IMR-90 (cell line): Measurements from ENCODE around the gene DDI2. TPM values are rescaled to one million over a fixed set of nuclear protein-coding genes. Genes with fewer than 3 reads are reported as not detected.

Experiments
- ATAC-seq: fragments of 200-7000 bp; cut with Tn5 transposase; 2 replicates; pipeline ENCODE4 v1.9.1; 2020; ENCODE audit warnings: low read depth, mild to moderate bottlenecking, moderate library complexity
- BruUV-seq: library from RNA; stranded (reverse); fragments of 400-500 nt; replicated peaks from 2 replicates; lab custom pipeline; 2021; lab: Mats Ljungman, UMichigan
- CTCF ChIA-PET: fragments of 300-600 bp; formaldehyde crosslinking; extraction: SDS; loops from one replicate; lab custom pipeline; 2021; ENCODE audit warnings: antibody characterized with exemption; lab: Yijun Ruan, JAX
- POLR2A ChIA-PET: fragments of 300-600 bp; sonication (Branson Sonifier 250); formaldehyde crosslinking; loops from one replicate; lab custom pipeline; 2022; ENCODE audit warnings: antibody characterized with exemption; ENCODE audit not compliant: unreplicated experiment; lab: Charles Lee
- DNase-seq: peaks from one replicate; pipeline ENCODE4 v3.0.0; 2013
- H2AFZ ChIP-seq: replicated peaks from 2 replicates; pipeline ENCODE3; 2013; ENCODE audit warnings: low read length, mild to moderate bottlenecking; ENCODE audit not compliant: poor library complexity
- H2AK5ac ChIP-seq: 2 replicates; pipeline ENCODE4 v1.6.1; 2013; ENCODE audit warnings: low read depth, low read length, inconsistent platforms
- H2AK9ac ChIP-seq: replicated peaks from 2 replicates; pipeline ENCODE3; 2013; ENCODE audit warnings: mild to moderate bottlenecking, low read depth, low read length, moderate library complexity; ENCODE audit not compliant: poor library complexity
- H2BK120ac ChIP-seq: 2 replicates; pipeline ENCODE4 v1.6.1; 2013; ENCODE audit warnings: low read depth, low read length, inconsistent platforms
- H2BK15ac ChIP-seq: 3 replicates; pipeline ENCODE4 v1.6.1; 2013; ENCODE audit warnings: low read depth, low read length, inconsistent platforms
- H2BK20ac ChIP-seq: 2 replicates; pipeline ENCODE4 v1.6.1; 2013; ENCODE audit warnings: low read depth, mild to moderate bottlenecking, inconsistent platforms, low read length, moderate library complexity
- H2BK5ac ChIP-seq: 2 replicates; pipeline ENCODE4 v1.6.1; 2013; ENCODE audit warnings: mild to moderate bottlenecking, low read depth, low read length, inconsistent platforms; ENCODE audit not compliant: poor library complexity, severe bottlenecking
- H3K14ac ChIP-seq: replicated peaks from 2 replicates; pipeline ENCODE4 v1.6.1; 2013; ENCODE audit warnings: low read depth, low read length, inconsistent platforms
- H3K18ac ChIP-seq: 2 replicates; pipeline ENCODE4 v1.6.1; 2013; ENCODE audit warnings: low read depth, low read length, control low read depth
- H3K23ac ChIP-seq: 2 replicates; pipeline ENCODE4 v1.6.1; 2013; ENCODE audit warnings: low read depth, low read length, inconsistent platforms
- H3K27ac ChIP-seq: 2 replicates; pipeline ENCODE4 v1.5.1; 2013; ENCODE audit warnings: mild to moderate bottlenecking, control low read depth, low read length; ENCODE audit not compliant: insufficient read depth
- H3K27me3 ChIP-seq: 2 replicates; pipeline ENCODE4 v1.6.1; 2013; ENCODE audit warnings: low read length; ENCODE audit not compliant: control insufficient read depth, insufficient read depth
- H3K36me3 ChIP-seq: 2 replicates; pipeline ENCODE4 v1.6.1; 2013; ENCODE audit warnings: low read length, mixed read lengths; ENCODE audit not compliant: control insufficient read depth, insufficient read depth
- H3K4ac ChIP-seq: 2 replicates; pipeline ENCODE4 v1.6.1; 2013; ENCODE audit warnings: low read depth, low read length, inconsistent platforms
- H3K4me1 ChIP-seq: 2 replicates; pipeline ENCODE4 v1.6.1; 2013; ENCODE audit warnings: low read length, mixed read lengths; ENCODE audit not compliant: control insufficient read depth, insufficient read depth
- H3K4me2 ChIP-seq: 2 replicates; pipeline ENCODE4 v1.6.1; 2013; ENCODE audit warnings: low read depth, mild to moderate bottlenecking, control low read depth, low read length, moderate library complexity
- H3K4me3 ChIP-seq: 2 replicates; pipeline ENCODE4 v1.5.1; 2013; ENCODE audit warnings: low read depth, mild to moderate bottlenecking, control low read depth, low read length, moderate library complexity; ENCODE audit not compliant: insufficient read depth
- H3K56ac ChIP-seq: 2 replicates; pipeline ENCODE4 v1.6.1; 2013; ENCODE audit warnings: low read length, inconsistent platforms; ENCODE audit not compliant: insufficient read depth; ENCODE audit errors: extremely low read depth
- H3K79me1 ChIP-seq, 2 experiments: 2 replicates each; pipeline ENCODE4 v1.6.1; 2013; ENCODE audit warnings: low read length in 2 of 2, inconsistent platforms in 1 of 2, low read depth in 1 of 2
- H3K9ac ChIP-seq: 2 replicates; pipeline ENCODE4 v1.6.1; 2013; ENCODE audit warnings: low read depth, low read length, control low read depth
- H3K9me1 ChIP-seq: 2 replicates; pipeline ENCODE4 v1.6.1; 2013; ENCODE audit warnings: low read length, inconsistent platforms; ENCODE audit not compliant: insufficient read depth
- H3K9me3 ChIP-seq: 2 replicates; pipeline ENCODE4 v1.6.1; 2013; ENCODE audit warnings: low read length; ENCODE audit not compliant: control insufficient read depth, insufficient read depth
- H4K20me1 ChIP-seq: 2 replicates; pipeline ENCODE4 v1.6.1; 2013; ENCODE audit warnings: low read length, inconsistent platforms; ENCODE audit not compliant: insufficient read depth
- H4K5ac ChIP-seq: 2 replicates; pipeline ENCODE4 v1.6.1; 2013; ENCODE audit warnings: mild to moderate bottlenecking, low read depth, low read length, control low read depth
- H4K8ac ChIP-seq, 2 experiments: 2 replicates each; pipeline ENCODE4 v1.6.1; 2013; ENCODE audit warnings: low read depth in 2 of 2, low read length in 2 of 2, control low read depth in 1 of 2, inconsistent platforms in 1 of 2
- H4K91ac ChIP-seq: 2 replicates; pipeline ENCODE4 v1.6.1; 2013; ENCODE audit warnings: low read depth, low read length, inconsistent platforms; ENCODE audit not compliant: insufficient read depth
- BHLHE40 ChIP-seq: fragments of 150-350 bp; IDR thresholded peaks from 2 replicates; pipeline ENCODE4 v1.6.1; 2016; ENCODE audit warnings: mild to moderate bottlenecking, low read depth, low read length
- CEBPB ChIP-seq: IDR thresholded peaks from 2 replicates; pipeline ENCODE4 v1.6.1; 2012; ENCODE audit warnings: low read depth, low read length, improper control_type of control experiment
- CHD1 ChIP-seq: IDR thresholded peaks from 2 replicates; pipeline ENCODE4 v1.6.1; 2012; ENCODE audit warnings: low read depth, low read length, improper control_type of control experiment
- FOS ChIP-seq: fragments of 150-350 bp; IDR thresholded peaks from 2 replicates; pipeline ENCODE4 v1.6.1; 2016; ENCODE audit warnings: low read depth, low read length
- MAFK ChIP-seq: IDR thresholded peaks from 2 replicates; pipeline ENCODE4 v1.6.1; 2012; ENCODE audit warnings: low read depth, low read length, improper control_type of control experiment
- MXI1 ChIP-seq: IDR thresholded peaks from 2 replicates; pipeline ENCODE4 v1.6.1; 2012; ENCODE audit warnings: low read depth, mild to moderate bottlenecking, low read length, moderate library complexity, borderline replicate concordance
- RAD21 ChIP-seq: IDR thresholded peaks from 2 replicates; pipeline ENCODE4 v1.6.1; 2012; ENCODE audit warnings: low read length, improper control_type of control experiment
- RFX5 ChIP-seq: IDR thresholded peaks from 2 replicates; pipeline ENCODE4 v1.8.0; 2012; ENCODE audit warnings: low read depth, mild to moderate bottlenecking, low read length, moderate library complexity
- SMC3 ChIP-seq: fragments of 150-350 bp; IDR thresholded peaks from 2 replicates; pipeline ENCODE4 v1.6.1; 2016; ENCODE audit warnings: low read depth, mild to moderate bottlenecking, antibody characterized with exemption, low read length, moderate library complexity
- WGBS, 2 experiments: methylation state at CpG; one replicate each; pipeline versions ENCODE4 v1.1.5 to v1.1.7; 2013; ENCODE audit warnings: missing lambda C conversion rate in 2 of 2; ENCODE audit not compliant: insufficient read length in 1 of 2; ENCODE audit errors: extremely low coverage in 2 of 2; 5-methylcytosine and 5-hydroxymethylcytosine counted together
- dilution Hi-C: fragments of 300-500 bp; cut with HindIII; formaldehyde crosslinking; loops from one replicate; pipeline ENCODE4 v1.14.3; 2018; ENCODE audit warnings: low sequenced_read_pairs; ENCODE audit not compliant: unreplicated experiment
- in situ Hi-C: fragments of 300-500 bp; cut with MboI; formaldehyde crosslinking; loops from 3 replicates; pipeline ENCODE4 v1.14.3; 2019; ENCODE audit warnings: low sequenced_read_pairs, inconsistent platforms, mixed read lengths
- intact Hi-C: fragments of 100-400 bp; cut with micrococcal nuclease; formaldehyde crosslinking; loops from 2 replicates; pipeline ENCODE4 v1.10.0; 2022
- polyA plus RNA-seq, 3 experiments: library from polyadenylated mRNA; depleted of rRNA; stranded (reverse); fragments of >200 nt; gene quantifications; 2 replicates each; pipeline ENCODE4 v1.2.3, GENCODE V29; 2012; ENCODE audit warnings: low replicate concordance in 1 of 3
- total RNA-seq: library from RNA; depleted of rRNA; stranded (reverse); fragments of >200 nt; gene quantifications from 2 replicates; pipeline ENCODE4 v1.2.3, GENCODE V29; 2012
- TF ChIP-seq, protein P1 (sequence below): fragments of 150-350 bp; IDR thresholded peaks from 2 replicates; pipeline ENCODE4 v1.6.1; 2017; ENCODE audit warnings: mild to moderate bottlenecking, antibody characterized with exemption, low read length, low read depth

DDI2 gene
- total and polyA plus RNA-seq, 2 of the 4 experiments (the other 2 are of a cell fraction): 6.0 to 13.4 TPM

GRCh38 chr1:15667362-15667761, 50.1 kb downstream of the DDI2 start:
- peaks cover 3% of the 10 kb centered on the region; the same call in 1 of the 2 replicates for H3K9me1 ChIP-seq
- H2AK5ac ChIP-seq: no peak overlapping the region
- ATAC-seq (no peak), DNase-seq (no peak)
- no peak overlapping the region for H4K91ac ChIP-seq
- 95% methylated on average over 4 of the region's 7 CpGs; no CpG with 5 or more reads in 1 of the 2 experiments for WGBS, 2 experiments
- TF ChIP-seq MAFK (no peak), FOS (no peak), CHD1 (no peak), BHLHE40 (no peak), RFX5 (no peak), CEBPB (no peak), MXI1 (no peak), RAD21 (no peak), SMC3 (no peak)
- TF ChIP-seq, protein P1, sequence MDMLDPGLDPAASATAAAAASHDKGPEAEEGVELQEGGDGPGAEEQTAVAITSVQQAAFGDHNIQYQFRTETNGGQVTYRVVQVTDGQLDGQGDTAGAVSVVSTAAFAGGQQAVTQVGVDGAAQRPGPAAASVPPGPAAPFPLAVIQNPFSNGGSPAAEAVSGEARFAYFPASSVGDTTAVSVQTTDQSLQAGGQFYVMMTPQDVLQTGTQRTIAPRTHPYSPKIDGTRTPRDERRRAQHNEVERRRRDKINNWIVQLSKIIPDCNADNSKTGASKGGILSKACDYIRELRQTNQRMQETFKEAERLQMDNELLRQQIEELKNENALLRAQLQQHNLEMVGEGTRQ: no peak
- in situ Hi-C loops (no loop called here), intact Hi-C loops (no loop called here), dilution Hi-C loops (no loop called here)
- ChIA-PET POLR2A (interaction anchor here (0.7 kb wide), 1 partner anchor 71 kb away, joined by 3 read pairs; no protein-coding TSS in a partner anchor), CTCF (no interaction called here)
- H3K14ac ChIP-seq: 0 out of 2 replicates have a peak overlapping the region, but pooled peaks have one; percentile 20
- no peak overlapping the region for H3K4me3 ChIP-seq
- H2AK9ac ChIP-seq: no peak overlapping the region
- H3K56ac ChIP-seq: no peak overlapping the region
- no peak overlapping the region for H2BK5ac ChIP-seq
- no peaks in the 10 kb centered on the region for H4K20me1 ChIP-seq
- no peaks in the 10 kb centered on the region for H3K9me3 ChIP-seq
- no peak overlapping the region for H3K4me2 ChIP-seq
- H2BK120ac ChIP-seq: no peak overlapping the region
- no peak overlapping the region for H4K5ac ChIP-seq
- peaks cover 9 to 14% of the 10 kb centered on the region in 2 experiments for H3K79me1 ChIP-seq
- no peaks in the 10 kb centered on the region for H3K4me1 ChIP-seq
- no peak overlapping the region for H3K18ac ChIP-seq
- H3K9ac ChIP-seq: no peak overlapping the region
- H2BK20ac ChIP-seq: no peak overlapping the region
- H3K27me3 ChIP-seq: no peaks in the 10 kb centered on the region
- no peak overlapping the region for H3K23ac ChIP-seq
- BruUV-seq: no TSS peak
- H2AFZ ChIP-seq: no peak overlapping the region
- H3K36me3 ChIP-seq: peaks cover 3% of the 10 kb centered on the region; the same call in 1 of the 2 replicates
- no peak overlapping the region for H2BK15ac ChIP-seq
- no peak overlapping the region for H4K8ac ChIP-seq
- no peak overlapping the region for H3K27ac ChIP-seq
- H3K4ac ChIP-seq: no peak overlapping the region
